Glomerular endothelial cell (primary cell): ENCODE data around the gene SLC19A1. TPM values are rescaled to one million over a fixed set of nuclear protein-coding genes. Genes with fewer than 3 reads are reported as not detected.
"Not testable (repeated sequence)": the region's sequence is repeated elsewhere in the genome, so short reads cannot be mapped to it uniquely, and the experiment has no call there.

ENCODE experiments used
- DNase-seq: peaks from one replicate; pipeline ENCODE4 v3.0.0-alpha.2; 2011; ENCODE audit warnings: low read depth, low spot score; ENCODE audit errors: extremely low read depth
- total RNA-seq: library from RNA; depleted of rRNA; stranded (reverse); fragments of >200 nt; gene quantifications from 2 replicates; pipeline ENCODE4 v1.2.3, GENCODE V29; 2015

Gene SLC19A1
- total RNA-seq, 1 donor from 2014 or later = 16.9 TPM

DNA sequence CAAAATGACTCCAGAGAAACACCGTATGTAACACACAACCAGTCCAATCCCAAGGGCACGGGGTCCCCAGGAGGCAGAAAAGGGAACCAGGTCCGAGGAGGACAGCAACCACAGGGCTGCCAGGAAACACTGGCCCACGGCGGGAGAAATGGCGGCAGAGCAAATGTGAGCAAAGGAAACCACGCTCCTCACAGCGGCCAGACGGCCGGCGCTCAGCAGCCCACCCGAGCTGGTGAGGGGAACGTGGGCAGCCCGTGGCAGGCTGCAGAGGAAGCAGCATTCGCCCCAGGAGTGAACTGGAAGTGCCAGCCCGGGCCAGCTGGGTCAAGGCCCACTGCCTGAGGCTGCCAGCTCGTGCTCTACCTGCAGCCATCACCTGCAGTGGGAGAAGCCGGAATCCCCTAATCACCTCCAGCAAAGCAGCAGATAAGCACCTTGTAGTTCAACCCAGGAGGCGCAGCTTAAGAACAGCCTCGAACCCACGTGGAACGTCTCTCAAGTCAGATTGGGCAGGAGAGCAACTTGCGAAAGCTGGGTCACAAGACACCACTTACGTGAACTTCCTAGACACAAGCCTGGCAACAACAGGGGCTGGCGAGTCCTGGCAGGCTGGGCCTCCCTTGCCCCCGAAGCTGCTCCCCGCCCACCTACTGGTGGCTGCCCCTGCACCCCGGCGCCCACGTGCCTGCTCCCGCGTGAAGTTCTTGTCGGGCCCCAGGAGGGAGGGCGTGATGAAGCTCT is 6.7 kb downstream of the SLC19A1 start:
- DNase-seq = no peak

DNA sequence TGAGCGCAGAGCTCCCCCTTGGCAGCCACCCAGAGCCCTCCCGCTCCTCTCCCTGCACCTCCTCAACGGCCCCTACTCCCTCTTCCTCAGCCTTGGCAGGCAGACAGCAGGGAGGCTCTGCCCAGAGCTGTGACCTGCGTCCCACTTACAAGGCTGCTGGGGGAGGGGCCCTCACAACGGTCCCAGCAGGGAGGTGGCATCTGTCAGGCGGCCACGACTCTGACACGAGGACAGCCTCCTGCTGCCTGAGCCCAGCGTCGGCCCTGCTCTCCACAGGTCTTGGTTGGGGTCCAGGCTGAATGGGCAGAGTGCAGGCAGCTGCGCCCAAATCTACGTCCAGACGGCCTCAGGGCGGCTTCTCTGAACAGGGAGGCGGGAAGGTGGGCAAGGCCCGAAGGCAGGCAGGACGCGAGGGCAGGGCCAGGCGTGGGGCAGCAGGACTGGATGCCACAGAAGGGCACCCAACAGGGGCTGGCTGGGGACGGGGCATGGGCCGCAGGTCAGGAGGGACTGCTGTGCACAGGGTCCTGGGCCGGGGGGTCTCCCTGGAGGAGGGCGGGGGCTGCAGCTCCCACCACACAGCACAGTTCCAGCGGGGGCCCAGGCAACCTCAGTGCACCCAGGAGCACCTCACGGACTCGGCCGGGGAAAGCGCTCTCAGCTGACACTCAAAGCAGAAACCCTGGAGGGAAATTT is 7.5 kb downstream of the SLC19A1 start:
- DNase-seq = no peak

- no peak for DNase-seq
Measured at GRCh38 chr21:45533846-45534635, 8.2 kb downstream of the SLC19A1 start.

- no peak for DNase-seq
Measured at GRCh38 chr21:45533361-45533845, 8.8 kb downstream of the SLC19A1 start.

GRCh38 chr21:45532826-45533360 is 9.3 kb downstream of the SLC19A1 start:
- no peak for DNase-seq

- no peak for DNase-seq
Measured at GRCh38 chr21:45531393-45532215, 10.6 kb downstream of the SLC19A1 start.

GRCh38 chr21:45531114-45531392 is 11.2 kb downstream of the SLC19A1 start:
- not testable (repeated sequence) for DNase-seq

DNA sequence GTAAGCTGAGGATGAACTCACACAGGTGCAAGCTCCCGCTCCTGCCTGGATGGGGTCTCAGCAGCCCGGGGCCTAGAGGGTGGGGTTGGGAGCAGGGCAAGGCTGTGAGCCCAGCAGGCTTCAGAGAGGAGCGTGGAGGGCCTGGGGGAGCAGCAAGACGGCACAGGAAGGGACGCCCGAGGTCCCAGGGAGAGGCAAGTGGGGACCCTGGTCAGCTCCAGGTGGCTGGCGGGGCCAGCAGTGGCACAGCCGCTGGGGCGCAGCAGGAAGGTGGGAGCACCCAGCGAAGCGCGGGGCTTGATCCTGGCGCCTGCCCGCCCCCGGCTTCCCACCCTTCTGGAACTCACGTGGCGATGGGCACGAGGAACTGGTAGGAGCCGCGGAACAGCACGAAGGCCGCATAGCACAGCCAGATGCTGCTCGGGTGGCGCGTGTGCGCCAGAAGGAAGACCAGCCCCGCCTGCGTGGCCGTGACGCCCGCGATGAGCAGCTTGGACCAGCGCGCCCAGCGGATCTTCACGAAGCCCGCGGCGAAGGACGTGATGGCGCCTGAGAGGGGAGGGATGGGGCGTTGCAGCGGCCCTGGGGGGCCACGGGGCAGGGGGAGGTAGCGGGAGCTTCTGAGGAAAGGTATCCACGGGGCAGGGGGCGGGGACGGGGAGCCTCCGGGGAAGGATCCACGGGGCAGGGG is 11.7 kb downstream of the SLC19A1 start:
- DNase-seq = no peak

- no peak for DNase-seq
Measured at GRCh38 chr21:45529785-45530422, 12.3 kb downstream of the SLC19A1 start.

- no peak for DNase-seq
Measured at GRCh38 chr21:45528981-45529784, 13.1 kb downstream of the SLC19A1 start.

DNA sequence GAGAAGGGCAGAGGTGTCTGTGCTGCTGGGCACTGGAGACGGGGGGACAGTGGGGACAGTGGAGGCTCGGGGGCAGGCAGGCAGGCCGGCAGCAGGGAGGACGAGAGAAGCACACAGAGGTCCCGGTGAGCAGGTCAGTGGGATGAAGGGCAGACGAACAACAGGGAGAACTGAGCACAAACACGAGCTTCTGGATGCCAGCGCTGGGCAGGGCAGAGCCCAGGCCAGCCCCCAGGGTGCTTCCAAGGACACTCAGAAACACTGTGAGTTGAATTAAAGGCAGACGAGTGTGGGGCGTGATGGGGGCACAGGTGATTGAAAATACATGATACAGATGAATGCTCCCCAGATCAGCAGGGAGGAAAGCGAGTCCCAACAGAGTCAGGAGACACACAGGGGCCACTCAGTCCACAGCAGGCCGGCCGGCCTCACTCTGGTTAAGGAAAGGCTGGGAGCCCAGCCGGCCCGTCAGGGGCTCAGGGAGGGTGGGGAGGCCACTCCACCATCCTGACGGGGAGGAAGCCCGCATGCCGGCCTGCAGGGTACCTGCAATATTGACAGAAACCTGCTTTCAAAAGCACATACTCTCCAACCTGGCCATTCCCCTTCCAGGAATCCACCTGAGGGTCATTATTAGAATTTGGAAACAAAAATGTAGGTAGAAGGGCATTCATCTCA is 14.1 kb downstream of the SLC19A1 start:
- DNase-seq = no peak

- not testable (repeated sequence) for DNase-seq
Measured at GRCh38 chr21:45527151-45527999, 14.9 kb downstream of the SLC19A1 start.

GRCh38 chr21:45525910-45526306 is 16.3 kb downstream of the SLC19A1 start:
- no peak for DNase-seq

DNA sequence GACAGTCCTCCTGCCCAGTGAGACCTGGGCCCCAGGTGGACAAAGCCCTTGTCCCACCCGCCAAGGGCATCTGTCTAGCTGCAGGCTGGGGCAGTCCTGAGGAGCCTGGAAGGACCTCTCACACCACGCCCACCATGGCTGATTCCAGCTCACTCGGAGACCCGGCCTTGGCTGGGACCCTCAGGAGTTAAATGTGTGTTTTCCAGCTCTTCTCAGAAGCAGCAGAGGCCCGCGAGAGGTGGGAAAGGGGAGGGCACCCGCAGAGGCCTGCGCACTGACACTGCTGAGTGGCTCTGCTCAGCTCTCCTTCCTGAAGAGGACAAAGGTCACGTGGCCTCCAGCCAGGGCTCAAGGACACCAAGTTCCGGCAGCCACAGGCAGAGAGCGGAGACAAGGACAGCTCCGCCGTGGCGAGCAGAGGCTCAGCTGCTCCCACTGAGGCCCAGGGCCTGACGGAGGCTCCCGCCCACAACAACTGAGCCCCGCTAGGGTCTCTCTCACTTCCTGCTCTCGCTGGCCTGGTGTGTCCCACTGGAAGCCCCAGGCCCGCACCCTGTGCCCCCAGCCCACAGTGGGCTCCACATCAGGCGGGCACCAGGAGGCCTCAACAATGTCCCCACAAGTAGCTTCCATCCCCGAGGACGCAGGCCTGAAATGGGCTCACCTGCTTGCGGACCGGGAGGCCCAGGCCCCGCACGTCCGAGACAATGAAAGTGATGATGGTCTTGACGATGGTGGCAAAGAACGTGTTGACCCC is 16.9 kb downstream of the SLC19A1 start:
- no peak for DNase-seq

- DNase-seq = no peak
Measured at GRCh38 chr21:45524756-45525152, 17.5 kb downstream of the SLC19A1 start.

DNA sequence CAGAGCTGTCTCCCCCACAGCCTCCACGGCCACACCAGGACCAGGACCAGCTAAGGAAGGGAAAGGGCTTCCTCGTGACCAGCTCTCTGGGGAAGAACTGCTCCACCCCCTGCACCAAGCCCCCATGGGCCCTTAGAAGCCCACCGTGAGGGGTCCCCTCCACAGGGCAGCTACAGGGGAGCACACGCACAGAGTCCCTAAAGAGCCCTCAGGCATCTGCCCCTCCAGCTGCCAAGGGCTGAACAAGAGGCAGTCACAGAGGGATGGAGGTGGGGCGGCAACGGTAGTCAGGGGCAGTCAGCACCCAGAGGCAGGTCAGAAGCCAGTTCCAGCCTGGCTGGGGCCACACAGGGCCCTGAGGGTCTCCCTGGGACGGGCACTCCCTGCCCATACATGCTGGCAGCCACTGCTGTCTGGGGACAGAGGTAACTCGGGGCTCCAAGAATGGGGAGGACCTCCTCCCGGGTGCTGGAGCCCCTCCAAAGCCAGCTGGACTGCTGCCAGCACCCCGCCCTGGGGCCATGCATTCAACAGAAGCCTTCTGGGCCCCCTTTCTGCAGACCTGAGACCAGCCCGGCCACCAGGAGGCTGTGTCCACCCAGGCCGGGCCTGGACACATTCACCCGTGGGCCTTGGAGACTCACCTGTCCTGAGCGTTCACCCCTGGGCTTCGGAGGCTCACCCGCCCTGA is 18.7 kb downstream of the SLC19A1 start:
- no peak for DNase-seq
